HG02571 (cell line): Measurements from ENCODE around the gene SLAMF9.

Experiments used
- ATAC-seq: cut with Tn5 transposase; IDR thresholded peaks from one replicate; pipeline ENCODE4 v1.9.1; 2021; ENCODE audit warnings: mild to moderate bottlenecking, moderate library complexity; ENCODE audit not compliant: unreplicated experiment

The SLAMF9 gene

DNA sequence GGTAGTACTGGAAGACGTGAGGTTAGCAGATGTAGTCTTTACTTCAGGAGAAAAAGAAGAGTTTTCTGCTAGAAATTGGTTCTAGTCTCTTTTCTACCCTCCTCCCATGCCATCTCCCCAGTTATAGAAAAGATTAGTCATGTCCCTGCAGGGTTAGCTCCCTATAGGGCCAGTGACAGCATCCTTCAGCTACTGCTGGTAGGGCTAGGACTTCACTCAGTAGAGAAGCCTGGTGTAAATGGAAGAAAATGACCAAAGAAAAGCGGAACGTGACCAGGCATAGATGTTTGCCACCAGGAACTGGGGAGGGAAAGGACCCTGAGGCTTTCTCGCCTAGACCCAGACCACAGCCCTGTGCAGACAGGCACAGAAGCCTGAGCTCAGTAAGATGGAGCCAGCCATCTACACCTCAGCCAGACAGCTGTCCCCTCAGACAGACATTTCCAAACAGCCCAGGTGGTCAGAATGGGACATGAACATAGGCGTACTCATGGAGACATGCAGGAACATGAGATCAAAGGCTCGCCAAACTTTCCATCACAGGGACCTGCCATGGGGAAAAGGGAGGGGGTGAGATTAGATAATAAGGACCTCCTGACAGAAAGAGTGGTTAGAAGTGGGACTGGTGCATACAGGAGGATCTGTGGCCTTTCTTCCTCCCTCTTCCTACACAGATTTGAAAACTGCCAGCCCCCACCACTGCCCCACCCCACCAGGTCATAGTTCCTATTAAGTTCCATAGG lies 23.5 kb upstream of the SLAMF9 start:
- no peak for ATAC-seq

DNA sequence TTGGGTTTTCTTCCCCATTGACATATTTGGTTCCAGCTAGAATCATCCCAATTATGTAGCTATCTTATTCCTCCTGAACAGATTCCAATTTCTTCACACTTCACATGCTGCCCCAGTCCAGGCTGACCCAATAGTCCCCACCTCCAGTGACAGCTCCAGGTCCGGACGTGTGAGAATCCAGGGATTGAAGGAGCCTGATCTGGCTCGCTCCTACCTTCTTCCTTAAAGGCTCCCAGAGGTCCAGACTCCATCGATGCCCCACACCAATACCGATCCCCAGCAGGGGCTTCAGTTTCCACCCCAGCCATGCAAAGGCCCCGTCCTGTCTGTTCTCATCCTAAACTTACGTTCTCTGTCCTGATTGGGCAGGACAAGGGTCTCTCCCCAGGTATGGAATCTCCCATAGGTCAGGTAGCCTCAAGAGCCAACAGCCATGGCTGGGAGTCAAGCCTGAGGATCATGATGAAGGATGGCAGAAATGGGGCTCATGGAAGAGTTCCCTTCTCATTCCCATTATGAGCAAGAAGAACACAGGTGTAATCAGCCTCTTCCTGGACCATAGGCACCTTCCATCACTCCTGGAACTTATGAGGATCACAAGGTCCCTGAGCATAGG lies 20.4 kb upstream of the SLAMF9 start:
- ATAC-seq = no peak

DNA sequence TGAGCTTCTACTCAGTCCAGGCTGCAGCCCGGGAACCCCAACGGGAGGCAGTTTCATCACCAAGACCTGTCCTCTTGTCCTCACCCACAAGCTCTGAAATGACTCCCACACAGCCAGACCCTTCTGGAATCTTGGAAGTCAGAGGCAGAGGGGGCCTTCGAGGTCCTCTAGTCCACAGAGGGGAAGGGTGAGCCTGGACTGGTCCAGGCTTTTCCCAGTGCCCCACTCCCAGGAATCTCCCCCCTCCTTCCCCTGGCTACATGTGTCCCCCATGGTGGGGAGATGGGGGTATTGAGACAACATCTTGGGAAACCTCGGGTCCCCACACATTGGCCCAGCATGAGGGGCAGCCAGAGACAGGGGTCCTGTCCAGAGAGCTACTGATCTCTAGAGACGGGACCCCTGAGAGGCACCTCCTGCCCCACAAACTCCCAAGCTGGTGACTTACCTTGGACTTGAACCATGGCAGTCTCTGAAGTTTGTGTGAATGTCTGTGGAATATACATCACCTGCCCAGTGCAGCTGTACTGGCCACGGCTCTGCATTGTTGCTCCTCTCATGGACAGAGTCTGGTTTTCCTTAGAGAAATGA lies 19.4 kb upstream of the SLAMF9 start:
- no peak for ATAC-seq

DNA sequence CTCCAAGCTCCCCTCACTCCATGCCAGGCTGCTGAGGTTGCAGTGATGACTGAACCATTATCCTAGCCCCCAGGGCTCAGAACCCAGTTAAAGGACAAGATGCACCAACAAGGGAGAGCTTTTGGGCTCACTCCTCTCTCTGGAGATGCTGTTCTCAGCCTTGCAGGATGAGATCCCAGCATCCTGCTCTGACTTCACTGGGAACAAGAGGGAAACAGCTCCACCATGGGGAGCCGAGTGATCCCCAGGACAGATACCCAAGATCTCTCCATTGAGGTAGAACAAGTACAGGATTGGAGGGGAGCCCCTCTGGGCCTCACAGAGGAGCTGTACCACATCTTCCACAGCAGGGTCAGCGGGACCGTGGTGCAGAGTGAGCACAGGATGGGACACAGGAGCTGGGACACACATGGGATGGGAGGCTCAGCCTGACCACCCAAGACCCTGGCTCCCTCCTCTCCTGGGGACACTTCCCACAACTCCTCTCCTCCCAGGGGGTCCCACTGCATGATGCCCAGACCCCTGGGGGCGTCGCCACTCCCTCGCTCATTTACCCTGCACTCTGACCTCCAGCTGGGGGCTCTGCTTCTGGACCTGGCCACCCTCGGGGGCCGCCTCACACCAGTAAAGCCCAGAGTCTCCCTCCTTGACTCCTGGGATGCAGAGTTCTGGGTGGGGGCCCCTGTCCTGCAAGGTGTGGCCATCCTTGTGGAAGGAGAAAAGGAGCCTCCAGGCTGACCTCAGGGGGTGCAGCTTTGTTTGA lies 18.6 kb upstream of the SLAMF9 start:
- ATAC-seq = no peak

DNA sequence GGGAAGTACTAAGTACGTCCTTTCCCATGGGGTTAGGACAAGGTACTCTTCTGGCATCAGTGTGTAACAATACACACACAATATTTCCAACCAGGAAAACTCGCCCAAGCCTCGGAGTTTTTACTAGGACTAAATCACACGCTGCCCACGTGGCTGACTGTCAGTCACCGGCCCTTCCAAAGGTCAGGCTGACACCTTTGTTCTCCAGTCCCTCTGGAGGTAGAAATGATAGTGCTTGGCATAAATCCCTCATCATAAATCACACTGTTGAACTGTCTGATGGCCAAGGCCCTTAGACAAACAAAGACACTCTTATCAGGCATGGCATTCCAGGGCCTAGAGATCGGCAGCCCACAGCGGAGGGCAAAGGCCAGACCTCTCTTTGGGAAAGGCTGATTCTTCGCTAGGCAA lies 16.9 kb upstream of the SLAMF9 start:
- ATAC-seq = no peak

DNA sequence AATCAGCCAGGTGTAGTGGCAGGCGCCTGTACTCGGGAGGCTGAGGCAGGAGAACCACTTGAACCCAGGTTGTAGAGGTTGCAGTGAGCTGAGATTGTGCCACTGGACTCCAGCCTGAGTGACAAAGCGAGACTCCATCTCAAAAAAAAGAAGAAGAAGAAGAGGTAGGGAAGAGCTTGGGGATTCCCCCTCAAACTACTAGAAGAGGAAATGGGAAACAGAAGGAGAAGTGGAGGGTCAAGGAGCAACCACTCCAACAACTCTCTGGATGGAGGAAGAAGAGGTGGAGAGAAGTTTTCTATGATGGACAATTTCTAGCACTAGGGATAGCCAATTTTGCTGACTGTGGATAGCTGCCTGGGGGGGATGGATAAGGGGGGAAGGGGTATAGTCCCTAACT lies 14.9 kb upstream of the SLAMF9 start:
- ATAC-seq = no peak

DNA sequence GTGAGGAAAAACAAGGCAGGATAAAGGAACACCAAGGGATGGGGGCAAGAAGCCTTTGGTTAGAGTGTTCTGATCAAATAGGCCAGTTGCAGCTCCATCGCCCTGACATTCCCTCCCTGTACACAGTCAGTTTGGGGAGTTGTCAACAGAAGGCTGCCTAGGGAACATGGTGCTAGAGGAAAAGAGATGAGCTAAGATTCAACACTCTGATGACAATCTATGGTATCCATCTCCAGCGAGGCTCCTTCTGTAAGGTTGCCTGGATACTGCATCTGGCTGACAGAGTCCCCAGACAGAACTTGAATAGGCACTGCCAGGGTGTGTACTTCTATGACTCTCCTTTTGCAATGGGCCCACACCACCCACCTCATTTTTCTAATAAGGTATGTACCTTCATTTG lies 11.2 kb upstream of the SLAMF9 start:
- no peak for ATAC-seq

DNA sequence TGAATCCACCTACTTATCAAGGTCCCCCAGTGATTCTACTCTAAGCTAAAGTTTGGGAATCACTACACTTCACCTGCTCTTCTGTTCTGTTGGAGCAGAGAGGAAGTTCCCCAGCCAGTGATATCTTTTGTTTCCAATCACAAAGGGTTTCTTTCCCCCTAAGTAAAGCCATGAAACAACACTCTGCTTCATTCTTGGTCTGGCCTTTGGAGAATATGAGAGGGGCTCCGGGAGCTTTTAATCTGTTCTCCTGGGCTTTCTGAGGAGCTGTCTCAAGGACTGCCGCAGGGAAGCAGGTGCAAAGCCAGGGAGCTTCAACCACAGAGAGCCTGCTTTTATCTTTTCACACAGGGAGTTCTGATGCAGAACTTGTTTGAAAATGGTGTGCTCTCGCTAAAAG lies 10.1 kb upstream of the SLAMF9 start:
- no peak for ATAC-seq

DNA sequence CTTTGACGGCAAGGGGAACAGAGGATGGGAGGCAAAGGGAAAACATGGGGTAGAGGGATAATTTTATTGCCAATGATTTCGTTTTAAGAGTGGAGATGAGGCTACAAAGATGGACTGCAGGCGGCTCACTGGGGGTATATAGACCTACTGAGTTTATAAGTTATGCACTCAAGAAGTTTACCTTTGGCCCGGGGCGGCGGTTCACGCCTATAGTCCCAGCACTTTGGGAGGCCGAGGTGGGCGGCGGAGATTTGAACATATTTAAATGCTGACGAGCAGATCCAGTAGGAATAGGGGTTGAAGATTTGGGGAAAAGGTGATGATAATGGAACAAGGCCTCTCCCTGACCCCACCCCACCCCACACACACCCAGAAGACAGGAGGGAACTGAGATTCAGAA lies 8.1 kb upstream of the SLAMF9 start:
- ATAC-seq = no peak

DNA sequence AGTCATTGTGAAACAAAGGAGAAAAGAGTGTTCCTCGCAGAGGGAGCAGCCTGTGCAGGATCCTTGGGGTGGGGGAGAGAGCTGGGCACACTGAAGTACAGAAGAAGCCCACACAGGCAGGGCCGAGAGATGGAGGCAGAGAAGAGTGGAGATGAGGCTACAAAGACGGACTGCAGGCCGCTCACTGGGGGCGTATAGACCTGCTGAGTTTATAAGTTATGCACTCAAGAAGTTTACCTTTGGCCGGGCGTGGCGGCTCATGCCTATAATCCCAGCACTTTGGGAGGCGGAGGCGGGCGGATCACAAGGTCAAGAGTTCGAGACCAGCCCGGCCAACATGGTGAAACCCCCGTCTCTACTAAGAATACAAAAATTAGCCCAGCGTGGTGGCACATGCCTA lies 7.6 kb upstream of the SLAMF9 start:
- ATAC-seq = no peak

DNA sequence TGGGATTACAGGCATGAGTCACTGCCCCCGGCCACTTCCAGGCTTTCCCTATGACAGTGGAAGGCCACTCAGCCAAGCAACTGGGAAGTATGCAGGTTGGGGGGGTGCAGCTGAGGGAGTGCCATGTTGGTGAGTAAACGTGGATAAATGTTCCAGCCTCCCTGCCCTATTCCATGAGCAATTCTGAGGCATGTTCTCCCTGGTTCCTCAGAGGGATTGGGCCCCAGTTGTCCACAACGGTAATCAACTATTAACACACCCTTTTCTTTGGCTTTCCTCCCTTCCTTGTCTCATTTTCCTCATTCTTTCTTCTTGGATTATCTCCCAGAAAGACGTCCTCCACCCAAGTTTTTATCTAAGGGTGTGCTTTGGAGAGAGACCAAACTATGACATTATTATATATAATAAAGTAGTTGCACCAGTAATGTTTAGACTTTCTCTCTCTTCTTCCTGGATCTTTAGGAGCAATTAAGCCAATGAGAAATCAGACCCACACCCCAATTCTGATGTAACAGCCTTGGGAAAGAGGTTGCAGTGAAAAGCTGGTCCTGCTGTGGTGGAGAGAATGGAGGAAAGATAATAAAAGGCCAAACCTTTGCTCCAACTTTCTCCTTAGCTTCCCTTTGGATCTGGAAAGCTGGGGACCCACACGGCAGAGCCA lies 6.8 kb upstream of the SLAMF9 start:
- ATAC-seq = no peak

DNA sequence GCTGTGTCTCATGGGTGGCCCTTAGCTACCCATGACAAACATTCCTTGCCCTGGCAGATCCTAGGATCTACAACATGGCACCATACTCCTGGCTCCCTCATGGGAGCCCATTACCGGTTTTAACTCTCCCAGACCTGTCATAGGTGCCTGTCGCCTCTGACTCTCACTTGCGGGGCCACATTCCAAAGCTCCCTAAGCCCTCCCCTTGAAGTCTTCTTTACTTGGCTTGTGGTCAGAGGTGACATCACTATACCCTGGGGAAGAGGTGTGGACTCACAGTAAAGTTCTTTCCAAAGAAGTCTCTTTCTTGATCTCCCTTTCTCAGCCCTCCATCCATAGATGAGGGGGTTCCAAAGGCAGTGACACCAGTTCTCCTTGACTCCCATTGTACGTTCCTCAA lies 5.4 kb upstream of the SLAMF9 start:
- no peak for ATAC-seq

DNA sequence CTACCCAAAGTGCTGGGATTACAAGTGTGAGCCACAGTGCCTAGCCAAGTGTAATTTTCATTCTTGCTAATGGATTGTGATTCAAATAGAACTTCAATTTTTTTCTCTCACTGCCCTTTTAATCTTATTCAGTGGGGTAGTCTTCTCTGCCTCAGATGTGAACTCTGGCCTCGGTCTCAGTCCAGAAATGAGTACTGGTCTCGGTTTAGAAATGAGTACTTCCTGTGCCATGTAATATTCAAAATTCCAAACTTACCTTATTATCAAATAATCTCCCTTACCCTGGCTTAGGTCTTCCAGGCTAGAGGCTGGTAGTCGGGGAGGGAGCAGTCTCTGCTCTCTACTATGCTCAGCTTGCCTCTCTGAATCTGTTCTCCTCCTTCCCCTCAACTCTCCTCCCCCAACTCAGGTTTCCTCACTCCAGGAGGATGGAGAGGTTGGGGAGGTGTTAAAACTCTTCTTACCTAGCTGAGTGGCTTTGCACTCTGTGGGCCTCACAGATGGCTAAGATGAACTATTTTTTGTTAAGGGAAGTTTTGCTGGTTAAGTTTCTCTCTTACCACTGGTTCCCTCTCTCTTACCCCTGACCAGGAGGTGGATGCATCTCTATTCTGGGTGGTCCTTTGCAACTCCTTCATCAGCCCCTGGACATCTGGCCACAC lies 4.8 kb upstream of the SLAMF9 start:
- no peak for ATAC-seq

DNA sequence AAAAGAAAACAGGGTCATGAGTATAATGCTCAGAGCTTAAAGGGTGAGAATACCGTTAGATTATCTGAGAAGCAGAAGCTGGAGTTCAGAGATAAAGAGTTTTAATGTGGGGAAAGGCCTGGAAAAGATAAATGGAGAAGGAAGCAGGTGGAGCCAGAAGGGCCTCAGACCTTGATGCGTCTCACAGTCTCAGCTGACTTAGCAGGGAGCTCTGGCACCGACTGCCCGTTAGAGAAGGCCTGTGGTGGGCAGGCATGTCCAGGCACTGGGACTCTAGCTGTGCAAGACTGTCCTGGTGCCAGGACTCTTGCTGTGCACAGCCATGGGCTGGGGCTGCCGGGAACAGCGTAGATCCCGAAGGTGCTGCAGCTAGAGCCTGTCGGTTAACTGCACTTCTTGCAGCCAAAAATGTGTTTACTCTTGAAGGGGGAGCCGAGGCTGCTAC lies 3.8 kb upstream of the SLAMF9 start:
- no peak for ATAC-seq

DNA sequence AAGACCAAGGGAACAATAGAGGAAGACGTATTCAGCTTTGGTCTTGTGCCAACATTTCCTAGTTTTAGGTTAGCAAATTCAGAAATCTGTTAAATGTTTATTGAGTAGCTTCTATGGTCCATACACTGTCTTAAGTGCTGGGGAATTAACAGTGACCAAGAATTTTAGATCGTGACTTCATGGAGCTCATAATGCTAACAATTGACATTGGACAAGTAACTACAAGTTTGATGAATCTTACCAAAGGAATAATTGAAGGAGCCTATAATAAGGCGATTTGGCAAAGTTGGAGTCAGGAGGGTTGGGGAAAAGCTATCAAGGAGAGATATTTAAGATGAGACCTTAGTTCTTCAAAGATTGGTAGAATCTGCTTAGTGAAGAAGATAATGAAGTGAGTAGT lies 1.4 kb upstream of the SLAMF9 start:
- ATAC-seq = no peak

DNA sequence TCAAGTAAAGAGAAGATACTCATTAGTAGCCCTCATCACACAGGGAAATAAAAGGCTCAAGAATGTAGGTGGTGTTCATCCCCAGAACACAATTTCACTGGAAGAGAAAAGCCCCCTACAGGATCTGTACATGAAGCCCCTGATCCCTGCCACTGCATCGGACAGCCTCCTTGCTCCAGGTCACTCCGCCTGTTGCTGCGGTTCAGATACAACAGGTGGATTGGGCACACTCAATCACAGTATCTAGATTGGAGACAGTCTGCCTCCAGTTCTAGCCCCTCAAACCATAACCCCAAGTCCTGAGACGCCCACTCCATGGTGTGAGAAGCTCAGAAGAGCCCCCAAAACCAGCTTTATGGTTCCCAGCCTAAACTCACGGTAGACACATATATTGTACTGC lies 1.1 kb downstream of the SLAMF9 start:
- ATAC-seq = no peak

DNA sequence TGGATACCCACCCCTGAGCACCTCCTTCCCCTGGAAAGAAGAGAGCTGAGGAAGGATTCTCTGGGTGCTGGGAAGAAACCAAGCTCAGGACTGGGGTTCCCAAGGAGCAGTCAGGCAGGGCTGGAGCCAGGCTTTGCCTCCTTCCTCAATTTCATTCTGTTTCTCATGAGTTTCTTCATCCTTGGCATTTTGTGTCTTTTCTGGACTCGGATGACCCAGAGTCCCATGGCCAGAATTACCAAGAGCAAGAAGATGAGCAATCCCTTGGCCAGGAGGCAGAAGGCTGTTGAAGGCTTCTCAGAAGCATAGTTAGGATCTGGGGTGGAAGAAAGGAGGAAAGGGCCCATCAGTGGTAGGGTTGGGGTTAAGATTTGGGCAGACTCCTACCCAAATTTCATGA lies 2.5 kb downstream of the SLAMF9 start:
- no peak for ATAC-seq

DNA sequence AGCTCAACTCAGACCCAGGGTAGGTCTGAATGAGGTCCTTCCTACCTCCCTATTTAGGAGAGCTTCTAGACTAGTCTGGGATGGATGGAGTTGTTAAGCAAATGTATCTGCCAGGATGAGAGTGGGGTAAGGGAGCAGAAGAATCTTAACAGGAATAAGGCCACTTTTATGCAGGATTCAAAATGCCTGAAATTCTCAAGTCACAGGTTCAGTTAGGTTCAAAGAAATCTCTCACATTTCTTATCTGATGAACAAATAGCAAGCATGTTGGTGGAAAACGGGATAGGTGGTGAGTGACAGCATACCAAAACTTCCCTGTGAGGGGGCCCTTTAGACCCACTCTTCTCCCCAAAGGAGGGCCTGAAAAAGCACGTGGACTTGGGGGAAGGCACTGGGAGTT lies 3.0 kb downstream of the SLAMF9 start:
- ATAC-seq = no peak

DNA sequence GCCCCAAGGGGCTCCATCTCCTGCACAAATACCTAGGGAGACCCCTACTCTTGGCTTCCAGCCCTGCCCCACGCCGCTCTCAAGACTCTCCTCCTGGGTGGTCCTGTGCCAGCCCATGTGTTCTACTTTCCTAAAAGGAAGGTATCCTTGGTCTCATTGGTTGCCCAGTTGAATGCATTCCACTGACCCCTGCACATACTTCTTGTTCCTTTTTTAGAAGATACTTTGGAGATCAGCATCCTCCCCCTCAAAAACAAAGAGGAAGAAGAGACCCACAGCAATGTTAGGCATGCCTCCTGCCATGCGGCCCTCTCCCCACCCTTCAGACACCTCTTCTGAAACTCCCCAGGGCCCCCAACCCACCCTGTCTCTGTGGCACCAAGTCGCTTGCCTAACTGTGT lies 4.1 kb downstream of the SLAMF9 start:
- no peak for ATAC-seq

DNA sequence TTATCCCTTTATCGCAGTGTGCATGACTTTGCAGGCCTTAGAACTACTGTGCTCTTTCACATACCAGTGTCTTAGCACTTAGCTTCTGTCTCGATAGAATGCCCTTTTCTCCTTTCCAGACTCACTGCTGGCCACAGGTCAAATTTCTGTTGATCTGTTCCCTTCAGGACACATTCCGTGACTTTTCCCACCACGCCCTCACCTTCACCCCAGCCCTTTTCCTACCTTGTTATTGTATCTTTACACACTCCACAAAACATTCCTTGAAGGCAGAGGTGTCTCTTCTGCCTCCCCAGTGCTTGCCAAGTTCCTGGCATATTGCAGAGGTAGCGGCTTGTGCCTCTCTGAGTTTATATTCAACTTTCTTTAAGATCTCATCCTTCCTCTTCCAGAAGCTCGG lies 4.9 kb downstream of the SLAMF9 start:
- ATAC-seq = no peak

DNA sequence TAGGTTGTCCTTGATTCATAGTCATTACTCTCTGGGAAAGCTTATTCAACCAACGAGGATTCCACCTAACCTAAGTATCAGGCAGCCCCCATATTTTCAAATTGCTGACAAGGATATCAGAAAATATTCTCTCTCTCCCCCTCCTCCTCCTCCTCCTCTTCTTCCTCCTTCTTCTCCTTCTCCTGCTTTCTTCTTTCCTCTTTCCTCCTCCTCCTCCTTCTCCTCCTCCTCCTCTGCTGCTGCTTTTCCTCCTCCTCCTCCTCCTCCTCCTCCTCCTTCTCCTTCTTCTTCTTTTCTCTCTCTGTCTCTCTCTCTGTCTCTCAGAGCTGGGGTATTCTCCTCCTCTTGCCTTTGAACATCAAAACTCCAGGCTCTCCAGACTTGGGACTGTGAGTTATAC lies 6.1 kb downstream of the SLAMF9 start:
- no peak for ATAC-seq
